PC-3 (cell line): ENCODE measurements around the gene GSTM2.
"Not testable (repeated sequence)": the region's sequence is repeated elsewhere in the genome, so short reads cannot be mapped to it uniquely, and the experiment has no call there.

ENCODE experiments used
- CTCF ChIP-seq: fragments of 300-600 bp; sonication (generic); conservative IDR thresholded peaks from 2 replicates; pipeline ENCODE4 v1.5.1; 2017; ENCODE audit warnings: antibody characterized with exemption, low read depth, mild to moderate bottlenecking, low read length
- EZH2 ChIP-seq: fragments of 300-600 bp; sonication (generic); IDR thresholded peaks from one replicate; pipeline ENCODE4 v1.6.1; 2017; ENCODE audit warnings: antibody characterized with exemption, mild to moderate bottlenecking, low read length; ENCODE audit not compliant: unreplicated experiment
- EZH2phosphoT487 ChIP-seq: fragments of 300-600 bp; sonication (generic); IDR thresholded peaks from 2 replicates; pipeline ENCODE4 v1.6.1; 2018; ENCODE audit warnings: mild to moderate bottlenecking, antibody characterized with exemption, low read length, borderline replicate concordance

DNA sequence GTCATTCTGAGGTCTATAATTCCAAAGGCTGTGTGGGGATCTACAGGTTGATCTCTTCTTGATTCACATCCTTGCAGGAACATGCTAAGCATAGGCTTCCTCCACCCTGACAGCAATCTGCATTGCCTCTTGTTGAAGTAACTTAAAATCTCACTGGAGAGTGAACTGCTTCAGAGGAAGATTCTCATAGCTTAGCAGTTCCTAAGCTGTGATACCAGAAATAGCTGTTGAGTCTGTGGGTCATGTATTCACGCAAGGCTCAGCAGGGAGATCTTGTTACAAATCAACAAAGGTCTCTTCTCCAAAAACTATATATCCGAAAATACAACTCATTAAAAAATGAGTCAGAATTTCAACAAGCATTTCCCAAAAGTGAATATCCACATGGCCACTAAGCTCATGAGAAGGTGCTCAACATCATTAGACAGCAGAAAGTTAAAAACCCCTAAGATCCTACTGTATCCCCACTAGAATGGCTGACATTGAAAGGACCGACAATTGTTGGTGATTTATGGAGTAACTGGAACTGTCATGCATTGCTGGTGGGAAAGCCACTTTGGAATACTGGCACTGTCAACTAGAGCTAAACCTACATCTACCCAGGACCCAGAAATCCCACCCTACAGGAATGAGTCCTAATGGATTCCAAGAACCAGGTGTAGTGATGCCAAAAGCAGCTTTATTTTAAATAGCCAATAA is 9.0 kb downstream of the GSTM2 start:
- not testable (repeated sequence) for TF ChIP-seq CTCF, EZH2phosphoT487, EZH2
